BLaER1 treated with 17β-estradiol and CSF1 and Interleukin-3, amounts not matched to agents 10 nM and 100 nM (cell line): Measurements from ENCODE around the gene TEX19.
"Not testable (repeated sequence)": the region's sequence is repeated elsewhere in the genome, so short reads cannot be mapped to it uniquely, and the experiment has no call there.

ENCODE experiments used
- H3K27ac ChIP-seq, 11 experiments: shearing (Covaris generic); formaldehyde crosslinking; 2 replicates each; pipeline ENCODE4 v1.8.1; 2022
- H3K27me3 ChIP-seq, 11 experiments: shearing (Covaris generic); formaldehyde crosslinking; 2 replicates each; pipeline ENCODE4 v1.8.1; 2022
- H3K36me3 ChIP-seq, 11 experiments: shearing (Covaris generic); formaldehyde crosslinking; 2 replicates each; pipeline ENCODE4 v1.8.1; 2022
- H3K4me1 ChIP-seq, 10 experiments: shearing (Covaris generic); formaldehyde crosslinking; 2 replicates each; pipeline ENCODE4 v1.8.1; 2022
- H3K4me2 ChIP-seq, 11 experiments: shearing (Covaris generic); formaldehyde crosslinking; 2 replicates each; pipeline ENCODE4 v1.8.1; 2022
- H3K4me3 ChIP-seq, 10 experiments: shearing (Covaris generic); formaldehyde crosslinking; 2 replicates each; pipeline ENCODE4 v1.8.1; 2022
- H3K9ac ChIP-seq, 11 experiments: shearing (Covaris generic); formaldehyde crosslinking; 2 replicates each; pipeline ENCODE4 v1.8.1; 2022
- H3K9me3 ChIP-seq, 11 experiments: shearing (Covaris generic); formaldehyde crosslinking; replicated peaks in 1 of 11; 2 replicates each; pipeline ENCODE4 v1.8.1; 2022
- H4K20me1 ChIP-seq, 11 experiments: shearing (Covaris generic); formaldehyde crosslinking; 2 replicates each; pipeline ENCODE4 v1.8.1; 2022
- Cebpa-rat ChIP-seq, 11 experiments: shearing (Covaris generic); IDR thresholded peaks; 2 replicates each; pipeline ENCODE4 v1.8.1; 2022

The TEX19 gene

DNA sequence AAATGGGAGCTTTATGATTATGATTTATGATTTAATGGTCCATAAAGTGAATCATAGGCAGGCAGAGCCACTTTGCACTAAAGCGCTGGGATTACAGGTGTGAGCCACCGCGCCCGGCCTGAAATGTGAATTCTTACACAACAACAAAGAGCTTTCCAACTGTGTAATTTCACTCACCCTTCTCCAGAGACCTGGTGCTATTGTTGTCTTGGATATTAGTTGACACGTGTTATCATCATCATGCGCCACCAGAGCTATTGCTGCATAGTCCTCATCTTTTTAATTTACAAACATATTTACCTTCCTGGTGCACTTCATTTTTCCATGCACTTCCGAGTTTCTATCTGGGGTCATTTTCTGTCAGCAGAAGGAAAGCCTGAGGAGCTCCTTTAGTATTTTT is 7.7 kb downstream of the TEX19 start:
- no peak for TF ChIP-seq Cebpa-rat (IDR thresholded peaks at IDR 0.05)
- Histone ChIP-seq H3K4me1 (peaks cover 19 to 37% (median 24%) of the 10 kb centered on the region in 10 experiments), H3K9me3 (no peaks in the 10 kb centered on the region; a peak in 1 of 22 replicates), H3K27me3 (peaks cover 27 to 35% (median 28%) of the 10 kb centered on the region in 11 experiments), H4K20me1 (peaks cover 0 to 19% (median under 1%) of the 10 kb centered on the region in 11 experiments; a peak in 6 of 22 replicates), H3K36me3 (no peaks in the 10 kb centered on the region), H3K4me3 (no peak overlapping the region), H3K9ac (no peak overlapping the region), H3K4me2 (no peak overlapping the region), H3K27ac (no peak overlapping the region)

DNA sequence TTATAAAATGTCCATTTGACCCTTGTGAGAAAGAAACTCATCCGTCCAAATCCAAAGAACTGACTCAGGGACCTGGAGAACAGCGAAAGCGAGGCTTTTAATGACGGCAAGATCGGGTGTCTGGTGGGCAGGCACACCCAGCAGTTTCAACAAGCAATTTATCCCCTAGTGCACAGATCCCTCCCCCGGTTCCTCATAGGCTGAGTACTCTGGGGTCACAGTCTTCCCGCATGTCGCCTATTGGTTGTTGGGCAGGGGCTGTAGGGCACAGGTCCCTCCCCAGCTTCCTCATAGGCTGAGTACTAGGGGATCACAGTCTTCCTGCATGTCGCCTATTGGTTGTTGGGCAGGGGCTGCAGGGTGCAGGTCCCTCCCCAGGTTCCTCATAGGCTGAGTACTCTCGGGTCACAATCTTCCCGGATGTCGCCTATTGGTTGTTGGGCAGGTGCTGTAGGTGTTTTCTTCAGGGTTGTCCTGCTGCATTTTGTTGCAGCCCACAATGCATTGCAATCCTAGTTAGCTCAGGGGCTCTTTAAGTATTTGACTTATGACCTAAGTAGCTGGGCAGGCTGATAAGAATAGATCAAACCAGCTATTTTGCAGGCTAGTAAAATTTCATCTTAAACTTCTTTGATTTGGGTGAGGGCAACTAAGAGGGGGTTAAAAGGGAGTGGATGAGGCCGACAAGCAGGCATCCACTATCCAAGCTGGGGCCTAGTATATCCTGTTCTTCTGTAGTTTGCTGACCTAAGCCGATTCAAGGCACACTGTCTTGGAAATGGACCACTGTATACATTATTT is 8.9 kb downstream of the TEX19 start:
- peaks cover 37 to 47% (median 40%) of the 10 kb centered on the region in 11 experiments for H3K27me3 ChIP-seq
- H3K9ac ChIP-seq, result no peak overlapping the region
- no peak overlapping the region for H3K4me3 ChIP-seq
- peaks cover 30 to 49% (median 35%) of the 10 kb centered on the region in 10 experiments for H3K4me1 ChIP-seq
- no peaks in the 10 kb centered on the region for H3K36me3 ChIP-seq
- H3K4me2 ChIP-seq, result no peak overlapping the region
- no peak overlapping the region for H3K27ac ChIP-seq
- H4K20me1 ChIP-seq, result peaks cover 0 to 22% (median 10%) of the 10 kb centered on the region in 11 experiments; a peak in 8 of 22 replicates
- no peaks in the 10 kb centered on the region; a peak in 1 of 22 replicates for H3K9me3 ChIP-seq
- TF ChIP-seq Cebpa-rat (IDR thresholded peaks at IDR 0.05), result no peak

DNA sequence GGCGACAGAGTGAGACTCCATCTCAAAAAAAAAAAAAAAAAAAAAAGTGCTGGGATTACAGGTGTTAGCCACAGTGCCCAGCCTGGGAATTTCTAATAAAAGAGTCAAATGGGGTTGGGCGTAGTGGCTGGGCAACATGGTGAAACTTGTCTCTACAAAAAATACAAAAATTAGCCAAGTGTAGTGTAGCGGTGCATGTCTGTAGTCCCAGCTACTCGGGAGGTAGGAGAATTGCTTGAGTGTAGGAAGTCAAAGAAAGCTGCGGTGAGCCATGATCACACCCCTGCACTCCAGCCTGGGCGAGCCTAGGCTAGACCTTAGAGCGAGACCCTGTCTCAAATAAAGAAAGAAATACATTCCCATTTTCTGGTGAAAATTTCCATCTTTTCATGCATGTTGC is 10.2 kb downstream of the TEX19 start:
- no peak overlapping the region for H3K9ac ChIP-seq
- H3K4me2 ChIP-seq, result peak overlapping the region in 4 of 11 experiments; percentile 11 to 86 (median 84); a peak in 4 of 22 replicates
- H3K27ac ChIP-seq, result no peak overlapping the region
- H3K4me3 ChIP-seq, result no peak overlapping the region
- TF ChIP-seq Cebpa-rat (IDR thresholded peaks at IDR 0.05), result no peak
- no peaks in the 10 kb centered on the region; a peak in 1 of 22 replicates for H3K9me3 ChIP-seq
- H3K4me1 ChIP-seq, result peaks cover 42 to 61% (median 46%) of the 10 kb centered on the region in 10 experiments
- H3K36me3 ChIP-seq, result no peaks in the 10 kb centered on the region
- H3K27me3 ChIP-seq, result peaks cover 37 to 58% (median 50%) of the 10 kb centered on the region in 11 experiments
- peaks cover 0 to 28% (median 10%) of the 10 kb centered on the region in 11 experiments; a peak in 8 of 22 replicates for H4K20me1 ChIP-seq

DNA sequence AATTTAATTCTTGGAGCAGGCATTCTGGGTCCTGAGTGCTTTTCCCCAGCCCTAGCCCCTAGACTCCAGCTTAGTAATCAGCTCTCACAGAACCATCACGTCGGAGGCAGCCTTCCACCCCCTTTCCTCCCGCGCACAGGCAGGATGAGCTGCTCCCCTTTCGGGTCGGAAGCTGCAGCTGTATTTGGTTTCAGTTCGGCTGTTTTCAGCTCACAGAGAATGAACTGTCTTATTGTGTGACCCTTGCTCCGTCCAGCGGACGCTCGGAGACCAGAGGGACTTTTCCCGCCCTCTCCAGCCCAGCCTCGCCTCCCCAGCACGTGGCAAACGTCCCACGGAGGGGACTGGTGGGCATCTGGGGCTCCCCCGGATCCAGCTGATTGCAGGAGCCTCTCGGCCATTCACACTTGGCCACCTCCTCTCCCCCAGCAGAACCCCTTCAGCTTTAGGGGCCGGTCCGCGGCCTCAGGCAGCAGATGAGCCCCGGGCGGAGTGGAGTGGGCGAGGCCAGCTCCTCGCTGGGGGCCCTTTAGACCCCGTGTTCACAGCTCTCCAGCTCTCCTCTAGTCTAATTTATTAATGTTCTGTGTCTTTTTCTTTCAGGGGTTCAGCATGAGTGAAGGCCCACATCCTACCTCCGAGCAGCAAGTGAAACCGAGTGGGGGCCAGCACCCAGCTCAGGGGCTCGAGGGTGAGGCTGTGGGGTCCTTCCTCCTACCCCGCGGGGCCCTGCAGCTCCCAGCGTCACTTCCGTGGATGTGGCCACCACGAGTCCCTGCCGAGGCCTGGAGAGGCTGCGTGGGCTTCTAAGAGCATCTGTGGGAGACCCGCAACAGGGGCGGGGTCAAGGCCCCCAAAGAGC is 11.7 kb downstream of the TEX19 start:
- Histone ChIP-seq H3K36me3 (no peaks in the 10 kb centered on the region), H3K4me2 (peak overlapping the region; percentile 74 to 97 (median 86)), H4K20me1 (peaks cover 0 to 28% (median 11%) of the 10 kb centered on the region in 11 experiments; a peak in 8 of 22 replicates), H3K4me3 (peak overlapping the region; percentile 28 to 54 (median 42); a peak in 19 of 20 replicates), H3K9me3 (no peaks in the 10 kb centered on the region; a peak in 1 of 22 replicates), H3K27me3 (peaks cover 37 to 73% (median 58%) of the 10 kb centered on the region in 11 experiments), H3K4me1 (peaks cover 42 to 58% (median 47%) of the 10 kb centered on the region in 10 experiments), H3K9ac (peak overlapping the region in 9 of 11 experiments; percentile 4 to 67 (median 33); a peak in 13 of 22 replicates), H3K27ac (peak overlapping the region in 4 of 11 experiments; percentile 40 to 50 (median 44); a peak in 7 of 22 replicates)
- no peak for TF ChIP-seq Cebpa-rat (IDR thresholded peaks at IDR 0.05)

DNA sequence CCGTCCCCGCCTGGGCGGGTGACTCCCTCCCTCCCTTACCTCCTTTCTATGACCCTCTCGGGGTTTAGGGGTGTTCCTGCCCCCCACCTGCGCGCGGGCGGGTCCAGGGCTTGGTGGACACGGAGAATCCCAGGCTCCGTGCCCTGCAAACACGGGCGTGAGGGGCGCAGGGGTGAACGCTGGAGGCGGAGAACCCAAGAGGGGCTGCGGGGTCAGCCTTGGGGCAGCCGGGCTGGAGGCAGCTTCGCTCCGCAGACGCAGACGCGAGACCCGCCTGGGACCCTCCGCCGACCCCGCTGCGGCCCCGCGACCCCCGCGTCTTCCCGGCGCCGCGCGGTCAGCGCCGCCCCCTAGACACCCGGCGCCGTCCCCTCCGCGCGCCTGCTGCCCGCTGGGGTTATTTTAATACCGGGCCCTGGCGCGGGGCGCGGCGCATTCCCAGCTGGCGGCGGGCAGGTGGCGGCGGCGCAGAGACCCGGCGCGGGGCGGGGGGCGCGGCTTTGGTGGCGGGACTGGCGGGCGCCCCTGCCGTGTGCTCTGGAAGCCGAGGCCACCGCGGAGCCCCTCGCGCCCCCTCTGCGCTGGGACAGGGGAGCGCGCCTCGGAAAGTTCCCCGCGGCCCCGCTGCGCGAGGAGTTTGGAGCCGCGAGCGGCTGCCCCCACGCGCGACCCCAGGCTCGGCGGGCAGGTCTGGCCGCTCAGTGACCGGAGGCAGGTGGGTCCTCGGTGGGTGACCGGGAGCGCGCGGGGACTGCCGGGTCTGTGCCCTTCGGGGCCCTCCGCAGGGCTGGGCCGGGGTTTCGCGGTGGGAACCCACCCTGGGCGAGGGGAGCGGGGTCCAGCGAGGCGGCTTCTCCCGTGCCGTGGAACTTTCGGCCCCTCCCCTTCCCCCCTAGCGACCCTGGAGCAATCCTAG is 12.5 kb downstream of the TEX19 start, which contains the start of gene UTS2R:
TSS of gene UTS2R (plus strand) at position 433 of the 916 bp plus-strand sequence. CDS start 2,560 bp downstream, outside the sequence.
- no peak for TF ChIP-seq Cebpa-rat (IDR thresholded peaks at IDR 0.05)
- H3K4me3 ChIP-seq, result peak within 1 kb of the TSS; percentile 28 to 54 (median 42); a peak in 19 of 20 replicates
- no peaks in the 10 kb centered on the region for H3K36me3 ChIP-seq
- H3K4me2 ChIP-seq, result peak within 1 kb of the TSS; percentile 74 to 97 (median 86)
- H3K4me1 ChIP-seq, result peaks cover 42 to 54% (median 47%) of the 10 kb centered on the region in 10 experiments
- H3K9me3 ChIP-seq, result no peaks in the 10 kb centered on the region; a peak in 1 of 22 replicates
- H4K20me1 ChIP-seq, result peaks cover 0 to 28% (median 11%) of the 10 kb centered on the region in 11 experiments; a peak in 8 of 22 replicates
- H3K27ac ChIP-seq, result peak within 1 kb of the TSS in 4 of 11 experiments; percentile 40 to 50 (median 44); a peak in 7 of 22 replicates
- H3K9ac ChIP-seq, result peak within 1 kb of the TSS in 9 of 11 experiments; percentile 4 to 67 (median 33); a peak in 13 of 22 replicates
- H3K27me3 ChIP-seq, result peaks cover 40 to 80% (median 58%) of the 10 kb centered on the region in 11 experiments

DNA sequence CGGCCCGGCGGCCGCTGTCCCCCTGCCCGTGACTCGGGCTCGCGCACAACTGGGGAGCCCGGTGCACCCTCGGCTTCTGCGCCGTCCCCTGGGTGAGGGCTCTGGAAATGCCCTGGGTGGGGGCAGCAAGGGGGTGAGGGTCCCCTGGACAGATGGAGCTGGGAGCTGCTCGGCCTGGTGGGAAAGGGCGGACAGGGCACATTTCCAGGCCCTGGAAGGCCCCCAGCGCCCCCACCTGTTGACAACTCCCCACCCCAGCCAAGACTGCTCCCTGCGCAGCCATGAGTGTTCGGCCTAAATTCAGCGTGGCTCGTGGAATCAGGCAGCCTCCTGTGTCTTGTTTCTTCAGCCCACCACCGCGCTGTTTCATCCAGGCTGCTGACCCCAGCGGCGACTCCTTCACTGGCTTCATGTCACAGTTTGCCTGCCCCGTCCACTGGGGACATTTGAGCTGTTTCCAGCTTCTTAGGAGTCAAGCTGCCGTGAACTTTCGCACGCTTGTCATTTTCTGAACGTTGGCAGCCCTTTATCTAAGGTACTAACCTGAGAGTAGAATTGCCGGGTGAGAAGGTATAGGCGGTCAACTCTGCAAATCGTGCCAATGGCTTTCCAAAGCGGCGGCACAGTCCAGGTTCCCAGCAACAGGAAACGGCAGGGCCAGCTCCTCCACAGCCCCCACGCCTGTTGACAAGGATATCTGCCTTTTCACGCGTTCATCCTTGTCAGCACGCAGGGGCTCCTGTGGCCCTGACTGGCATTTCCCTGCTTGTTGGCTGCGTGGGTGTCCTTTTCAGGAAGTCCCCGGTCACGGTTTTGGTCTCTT is 13.4 kb downstream of the TEX19 start:
- H3K4me1 ChIP-seq, result peaks cover 42 to 54% (median 47%) of the 10 kb centered on the region in 10 experiments
- no peak overlapping the region for H3K9ac ChIP-seq
- H3K9me3 ChIP-seq, result no peaks in the 10 kb centered on the region; a peak in 1 of 22 replicates
- H3K27ac ChIP-seq, result no peak overlapping the region
- no peak for TF ChIP-seq Cebpa-rat (IDR thresholded peaks at IDR 0.05)
- H3K4me3 ChIP-seq, result peak overlapping the region in 1 of 10 experiments; percentile 19; a peak in 4 of 20 replicates
- H3K4me2 ChIP-seq, result peak overlapping the region; percentile 74 to 97 (median 85)
- H3K27me3 ChIP-seq, result peaks cover 40 to 81% (median 59%) of the 10 kb centered on the region in 11 experiments
- H3K36me3 ChIP-seq, result no peaks in the 10 kb centered on the region
- H4K20me1 ChIP-seq, result peaks cover 0 to 28% (median 11%) of the 10 kb centered on the region in 11 experiments; a peak in 8 of 22 replicates

DNA sequence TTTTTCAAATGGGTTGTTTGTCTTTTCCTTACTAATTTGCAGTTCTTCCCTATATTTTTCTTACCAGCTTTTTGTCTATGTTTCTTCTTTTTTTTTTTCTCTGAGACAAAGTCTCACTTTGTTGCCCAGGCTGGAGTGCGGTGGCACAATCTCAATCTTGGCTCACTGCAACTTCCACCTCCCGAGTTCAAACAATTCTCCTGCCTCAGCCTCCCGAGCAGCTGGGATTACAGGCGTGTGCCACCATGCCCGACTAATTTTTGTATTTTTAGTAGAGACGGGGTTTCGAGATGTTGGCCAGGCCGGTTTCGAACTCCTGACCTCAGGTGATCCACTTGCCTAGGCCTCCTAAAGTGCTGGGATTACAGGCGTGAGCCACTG is 14.0 kb downstream of the TEX19 start:
- not testable (repeated sequence) for H3K9ac ChIP-seq, H3K36me3 ChIP-seq, H3K9me3 ChIP-seq
- H3K27ac ChIP-seq, result 0 out of 22 replicates have a peak overlapping the region, but pooled peaks of 1 of the 11 experiments have one; percentile 10
- peaks cover 46 to 83% (median 65%) of the 10 kb centered on the region in 11 experiments for H3K27me3 ChIP-seq
- H3K4me3 ChIP-seq, result peak overlapping the region in 1 of 10 experiments; percentile 3; a peak in 1 of 20 replicates
- H3K4me1 ChIP-seq, result peaks cover 42 to 56% (median 47%) of the 10 kb centered on the region in 10 experiments
- peak overlapping the region; percentile 74 to 97 (median 85) for H3K4me2 ChIP-seq
- peaks cover 0 to 32% (median 11%) of the 10 kb centered on the region in 11 experiments; a peak in 8 of 22 replicates for H4K20me1 ChIP-seq
